ENCODE results near the gene GRAMD2B.
"Not testable (repeated sequence)": the region's sequence is repeated elsewhere in the genome, so short reads cannot be mapped to it uniquely, and the experiment has no call there.

GRAMD2B gene

DNA sequence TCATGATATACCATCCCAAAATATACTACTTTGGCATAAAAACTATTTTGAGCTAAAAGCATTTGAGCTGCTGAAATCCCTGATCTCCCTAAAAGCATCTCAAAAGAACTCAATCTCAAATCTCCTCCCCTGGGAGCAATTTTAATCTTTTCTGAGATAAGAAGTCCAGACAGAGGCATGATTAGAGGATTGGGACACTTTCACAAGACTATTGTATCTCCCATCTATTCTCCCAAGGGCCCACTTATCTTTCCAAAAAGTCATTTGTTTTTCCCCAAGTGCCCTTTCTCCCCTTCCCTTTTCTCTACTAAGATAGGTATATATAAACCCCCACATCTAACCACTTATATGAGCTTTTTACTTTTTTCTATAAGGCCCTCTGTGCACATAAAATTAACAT, 92.1 kb downstream of the GRAMD2B start:
- FAIRE-seq: no peak

DNA sequence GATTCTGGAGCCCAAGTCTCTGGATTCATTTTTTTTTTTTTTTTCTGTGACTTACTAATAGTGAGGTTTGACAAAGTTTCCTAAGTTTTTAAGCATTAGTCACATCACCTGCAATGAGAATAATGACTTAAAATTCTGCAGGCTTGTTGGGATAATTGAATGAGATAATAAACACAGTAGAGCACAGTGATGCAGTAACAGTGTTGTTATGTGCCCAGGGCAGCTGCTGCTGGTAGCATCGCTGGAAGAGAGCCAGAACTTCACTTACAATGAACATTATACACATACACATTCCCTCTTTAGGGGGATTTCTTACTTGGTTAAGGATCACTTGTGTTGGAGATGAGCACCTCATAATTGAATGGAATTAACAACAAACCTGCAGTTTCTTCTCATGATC, 92.9 kb downstream of the GRAMD2B start:
- no peak for FAIRE-seq

DNA sequence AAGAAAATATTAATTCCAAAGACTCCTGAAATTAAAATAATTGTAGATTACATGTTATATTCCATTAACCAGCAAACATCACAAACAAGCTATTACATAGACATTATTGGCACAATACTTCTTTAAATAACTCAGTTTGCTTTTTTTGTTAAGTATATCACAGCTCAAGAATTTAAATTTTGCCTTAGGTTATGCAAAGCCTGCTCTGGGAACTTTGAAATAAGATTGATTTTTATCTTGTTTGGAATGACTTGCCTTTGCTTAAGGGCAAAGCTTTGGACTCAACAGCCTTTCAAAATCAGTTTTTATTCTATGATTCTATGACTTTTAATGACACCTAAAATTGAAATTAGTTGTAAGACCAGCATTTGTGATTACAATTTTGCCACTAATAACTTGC, 93.6 kb downstream of the GRAMD2B start:
- no peak for FAIRE-seq

DNA sequence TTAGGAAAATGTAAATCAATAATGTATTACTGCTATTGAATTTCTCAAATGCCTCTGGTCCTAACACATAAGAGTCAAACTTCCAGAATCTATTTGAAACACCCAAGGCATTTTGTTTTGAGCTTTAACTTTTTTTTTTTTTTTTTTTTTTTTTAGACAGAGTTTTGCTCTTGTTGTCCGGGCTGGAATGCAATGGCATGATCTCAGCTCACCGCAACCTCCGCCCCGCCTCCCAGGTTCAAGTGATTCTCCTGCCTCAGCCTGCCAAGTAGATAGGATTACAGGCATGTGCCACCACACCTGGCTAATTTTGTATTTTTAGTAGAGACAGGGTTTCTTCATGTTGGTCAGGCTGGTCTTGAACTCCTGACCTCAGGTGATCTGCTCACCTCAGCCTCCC, 96.0 kb downstream of the GRAMD2B start:
- FAIRE-seq: not testable (repeated sequence)

DNA sequence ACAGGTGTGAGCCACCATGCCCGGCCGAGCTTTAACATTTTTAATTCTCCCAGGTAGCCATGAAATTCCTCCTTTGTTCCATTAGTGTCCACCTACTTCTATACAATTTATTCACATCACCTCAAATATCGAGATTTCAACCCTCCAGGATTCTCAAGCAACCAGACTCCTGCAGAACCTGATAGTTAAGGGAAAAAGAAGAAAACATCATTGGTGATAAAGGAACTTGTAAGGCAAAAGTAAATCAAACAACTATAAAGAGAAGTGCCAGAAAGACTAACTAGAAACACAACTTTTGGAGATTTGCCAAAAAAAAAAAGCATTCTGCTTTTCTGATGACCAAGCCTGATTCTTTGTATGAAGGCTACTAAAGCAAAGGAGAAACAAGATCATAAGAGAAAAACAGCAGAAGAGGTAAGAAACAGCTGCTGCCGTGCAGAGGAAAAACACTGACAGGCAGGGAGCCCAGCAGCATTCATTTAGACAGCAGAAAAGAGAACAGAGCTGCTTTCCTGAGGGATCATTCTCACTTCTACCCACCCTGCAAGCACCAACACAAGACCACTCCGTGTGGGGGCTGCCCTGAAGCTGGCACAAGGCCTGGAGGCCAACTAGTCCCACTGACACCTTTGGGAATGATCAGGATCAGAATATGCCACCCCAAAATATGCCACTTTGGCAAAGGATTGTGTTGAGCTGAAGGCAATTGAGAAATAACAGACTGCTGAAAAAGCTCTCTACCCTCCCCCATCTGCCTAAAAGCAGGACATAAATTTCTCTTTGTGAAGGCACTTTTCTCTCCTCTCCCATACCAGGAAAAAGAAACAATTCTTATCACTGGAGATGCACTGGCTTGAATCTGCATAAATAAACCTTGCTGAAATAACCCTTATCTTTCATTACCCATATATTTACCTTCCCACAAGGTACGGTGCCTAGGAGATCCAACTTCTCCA, 96.7 kb downstream of the GRAMD2B start:
- FAIRE-seq: no peak

DNA sequence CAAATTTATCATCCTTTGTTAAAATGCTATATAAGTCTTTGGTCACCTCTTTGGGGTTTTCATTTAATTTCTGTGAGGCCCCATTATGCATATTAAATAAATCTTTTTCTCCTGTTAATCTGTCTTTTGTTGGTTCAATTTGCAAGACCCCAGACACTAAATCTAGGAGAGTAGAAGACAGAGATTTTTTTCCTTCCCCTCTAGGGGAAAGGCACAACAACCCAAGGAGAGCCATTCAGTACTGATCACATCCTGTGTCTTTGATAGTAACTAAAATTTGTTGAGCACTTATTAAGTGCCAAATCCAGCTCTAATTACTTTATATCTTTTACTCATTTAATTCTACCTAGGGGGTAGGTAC, 97.4 kb downstream of the GRAMD2B start:
- FAIRE-seq: no peak

DNA sequence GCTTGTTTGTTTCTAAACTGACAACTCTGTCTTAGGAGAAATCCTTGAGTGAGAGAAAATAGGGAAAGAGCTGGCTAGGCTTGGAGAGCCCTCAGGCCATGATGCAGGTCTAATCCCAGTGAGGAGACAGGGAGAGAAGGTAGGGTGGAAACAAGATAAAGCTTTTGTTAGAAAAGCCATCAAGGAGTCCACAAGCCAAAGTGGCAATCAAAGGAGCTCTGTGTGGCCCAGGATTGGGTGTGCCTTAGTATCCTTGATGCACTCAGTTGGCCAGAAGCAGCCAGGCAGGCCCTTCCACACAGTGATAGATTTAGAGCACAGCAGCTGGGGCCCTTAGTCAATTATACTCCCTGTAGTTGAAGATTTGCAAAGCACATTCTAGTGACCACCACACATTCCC, 97.9 kb downstream of the GRAMD2B start:
- no peak for FAIRE-seq

DNA sequence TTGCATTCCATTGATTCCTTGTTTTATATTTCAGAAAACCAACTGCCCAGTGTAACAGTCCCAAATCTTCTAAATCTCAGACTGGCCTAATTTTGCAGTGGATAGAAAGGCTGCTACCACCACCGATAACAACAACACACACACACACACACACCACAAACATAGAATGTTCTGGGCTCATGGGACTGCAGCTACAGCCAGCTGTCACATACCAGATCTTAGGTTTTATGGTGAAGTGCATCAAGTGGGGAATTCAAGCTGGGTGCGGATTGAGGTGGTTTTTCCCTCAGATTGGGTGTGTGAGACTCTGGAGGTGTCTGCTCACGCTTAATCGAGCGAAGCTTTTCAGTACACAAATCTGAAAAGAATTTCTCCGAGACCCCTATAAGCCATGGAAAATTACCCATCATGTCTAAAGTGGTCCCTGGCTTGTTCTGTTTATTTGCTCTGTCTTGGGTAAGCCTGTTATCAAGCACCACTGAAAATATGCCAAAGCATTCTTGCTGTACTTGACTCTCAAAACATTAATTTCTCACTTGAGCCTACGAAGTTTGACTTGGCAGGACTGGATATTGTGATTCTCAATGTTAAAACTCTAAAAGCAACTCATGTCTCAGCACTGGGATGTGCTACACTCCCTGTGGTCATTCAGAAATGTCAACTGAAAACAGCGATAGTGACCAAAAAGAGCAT, 100.8 kb downstream of the GRAMD2B start:
- FAIRE-seq: no peak

DNA sequence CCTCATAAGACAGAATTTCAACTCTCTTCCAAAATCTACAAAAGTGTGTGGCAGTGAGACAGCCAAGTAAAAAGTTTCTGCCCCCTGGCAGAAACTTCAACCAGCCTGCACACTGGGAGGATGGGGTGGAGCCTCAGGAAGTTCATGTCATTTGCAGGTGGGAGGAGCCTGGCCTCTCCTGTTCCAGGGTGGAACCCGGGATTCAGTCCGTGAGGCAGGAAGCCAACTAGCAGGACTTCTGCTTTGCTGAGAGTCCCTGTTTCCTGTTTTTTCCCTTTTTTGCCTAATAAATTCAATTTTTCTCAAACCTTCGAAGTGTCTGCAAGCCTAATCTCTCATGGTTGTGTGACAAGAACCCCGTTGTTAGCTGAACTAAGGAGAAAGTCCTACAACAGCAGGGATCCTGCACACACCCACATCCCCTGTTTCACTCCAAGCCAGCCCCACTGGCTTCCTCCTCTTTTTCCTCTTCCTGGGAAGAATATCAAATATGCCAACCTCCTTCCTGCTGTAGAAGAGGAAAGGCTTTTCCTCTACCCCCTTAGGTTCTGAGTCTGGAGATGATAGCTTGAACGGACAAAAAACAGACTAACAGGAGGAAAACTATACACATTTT, 102.5 kb downstream of the GRAMD2B start:
- no peak for FAIRE-seq

DNA sequence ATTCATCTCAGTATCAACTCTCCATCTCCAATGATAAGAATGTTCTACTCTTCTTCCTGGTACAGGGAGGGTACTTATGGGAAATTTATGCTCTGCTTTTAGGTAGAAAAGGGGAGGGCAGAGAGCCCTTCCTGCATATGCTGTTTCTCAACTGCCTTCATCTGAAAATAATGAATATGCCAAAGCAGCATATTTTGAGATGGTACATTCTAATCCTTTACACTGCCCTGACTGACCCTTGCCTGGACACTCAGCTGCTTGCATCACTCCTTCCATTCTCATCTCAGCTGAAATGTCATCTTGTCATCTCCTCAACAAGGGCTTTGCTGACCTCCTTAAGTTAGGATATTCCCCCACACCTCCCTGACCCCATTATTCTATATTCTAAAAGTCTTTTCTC, 103.3 kb downstream of the GRAMD2B start:
- FAIRE-seq: no peak

DNA sequence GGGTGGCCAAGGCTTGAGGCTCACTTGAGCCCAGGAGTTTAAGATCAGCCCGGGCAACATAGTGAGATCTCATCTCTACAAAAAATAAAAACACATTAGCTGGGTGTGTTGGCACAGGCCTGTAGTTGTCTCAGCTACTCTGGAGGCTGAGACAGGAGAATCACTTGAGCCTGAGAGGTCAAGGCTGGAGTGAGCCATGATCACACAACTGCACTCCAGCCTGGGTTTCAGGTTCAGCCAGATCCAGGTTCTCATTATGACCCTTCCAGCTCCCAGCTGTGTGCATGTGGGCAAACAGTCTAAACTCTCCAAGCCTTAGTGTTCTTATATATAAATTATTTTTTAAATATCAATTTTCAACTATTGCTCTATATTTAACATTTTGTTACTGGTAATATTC, 103.9 kb downstream of the GRAMD2B start:
- no peak for FAIRE-seq

DNA sequence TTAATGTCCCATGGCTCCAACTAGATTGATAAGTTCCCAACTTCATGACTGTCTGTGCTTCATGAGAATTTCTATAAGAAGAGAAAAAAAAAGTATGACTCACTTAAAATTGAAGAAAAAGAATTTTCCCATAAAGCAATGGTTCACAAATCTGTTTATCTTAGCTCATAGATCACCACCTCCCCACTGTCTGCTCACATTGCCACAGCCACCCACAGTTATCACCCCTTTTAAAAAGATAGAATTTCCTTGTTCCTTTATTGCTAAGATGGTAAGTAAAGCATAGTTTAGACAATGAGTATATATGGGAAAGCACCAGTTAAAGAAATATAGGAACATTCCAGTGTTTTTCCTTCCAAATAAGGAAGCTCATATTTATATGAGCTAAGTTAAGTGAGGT, 104.7 kb downstream of the GRAMD2B start:
- FAIRE-seq: no peak

DNA sequence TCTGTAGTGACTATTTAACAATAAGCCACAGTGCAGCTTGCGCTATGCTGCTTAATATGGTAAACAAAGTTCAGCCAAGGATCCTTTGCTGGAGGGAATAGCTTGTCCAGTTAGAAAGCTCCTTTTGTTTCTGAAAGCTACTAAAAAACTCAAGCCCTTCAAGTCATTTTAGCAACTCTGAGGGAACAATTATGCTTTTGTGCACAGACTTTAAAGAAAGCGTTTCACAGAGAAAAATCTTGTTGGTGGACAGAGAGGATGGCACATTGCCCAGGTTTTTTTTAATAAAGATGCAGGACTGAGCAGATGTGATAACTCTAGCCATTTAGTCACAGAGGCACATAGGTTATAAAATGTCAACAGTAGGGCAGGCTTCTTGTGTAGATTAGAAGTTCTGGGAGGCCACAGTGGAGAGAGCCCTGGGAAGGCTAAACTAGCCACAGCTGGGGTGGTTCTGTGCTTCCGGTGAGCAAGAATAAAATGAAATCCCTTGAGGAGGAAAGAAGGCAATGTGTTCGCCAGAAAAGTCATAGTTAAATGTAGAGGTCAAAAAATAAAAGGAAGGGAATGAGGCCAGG, 108.4 kb downstream of the GRAMD2B start:
- FAIRE-seq: no peak

DNA sequence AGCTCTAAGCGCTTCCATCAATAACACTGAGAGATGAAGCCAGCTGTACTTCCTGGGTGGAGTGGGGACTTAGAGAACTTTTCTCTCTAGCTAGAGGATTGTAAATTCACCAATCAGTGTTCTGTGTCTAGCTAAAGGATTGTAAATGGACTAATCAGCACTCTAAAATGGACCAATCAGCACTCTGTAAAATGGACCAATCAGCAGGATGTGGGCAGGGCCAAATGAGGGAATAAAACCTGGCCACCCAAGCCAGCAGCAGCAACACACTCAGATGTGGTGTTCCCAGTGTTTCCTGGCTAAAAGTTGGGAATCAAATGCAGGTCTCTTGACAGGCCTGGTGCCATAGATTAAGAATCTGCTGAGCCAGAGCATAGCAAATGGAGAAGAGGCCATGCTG, 111.3 kb downstream of the GRAMD2B start:
- FAIRE-seq: no peak

DNA sequence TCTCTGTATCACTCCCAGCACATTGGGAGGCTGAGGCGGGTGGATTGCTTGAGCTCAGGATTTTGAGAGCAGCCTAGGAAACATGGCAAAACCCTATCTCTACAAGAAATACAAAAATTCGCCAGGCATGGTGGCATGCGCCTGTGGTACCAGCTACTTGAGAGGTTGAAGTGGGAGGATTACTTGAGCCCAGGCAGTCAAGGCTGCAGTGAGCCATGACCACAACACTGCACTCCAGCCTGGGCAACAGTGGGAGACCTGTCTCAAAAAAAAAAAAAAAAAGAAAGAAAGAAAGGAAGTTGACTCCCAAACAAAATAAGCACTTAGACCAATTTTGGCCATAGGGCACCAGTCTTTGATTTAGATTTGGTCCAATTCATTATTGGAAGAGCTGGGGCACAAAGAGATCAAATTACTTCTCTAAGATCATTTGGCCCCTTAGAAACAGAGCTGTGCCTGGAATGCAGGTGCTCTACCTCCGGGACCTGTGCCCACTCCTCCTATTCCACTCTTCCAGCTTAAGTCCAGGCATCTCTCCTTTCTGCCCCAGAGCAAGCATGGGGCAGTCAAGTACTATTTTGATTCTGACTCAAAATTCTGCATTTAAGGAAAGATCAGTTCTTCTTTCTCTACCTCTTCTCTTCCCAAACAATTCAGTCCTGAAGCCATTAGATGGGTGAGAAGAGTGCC, 112.8 kb downstream of the GRAMD2B start:
- FAIRE-seq: no peak

DNA sequence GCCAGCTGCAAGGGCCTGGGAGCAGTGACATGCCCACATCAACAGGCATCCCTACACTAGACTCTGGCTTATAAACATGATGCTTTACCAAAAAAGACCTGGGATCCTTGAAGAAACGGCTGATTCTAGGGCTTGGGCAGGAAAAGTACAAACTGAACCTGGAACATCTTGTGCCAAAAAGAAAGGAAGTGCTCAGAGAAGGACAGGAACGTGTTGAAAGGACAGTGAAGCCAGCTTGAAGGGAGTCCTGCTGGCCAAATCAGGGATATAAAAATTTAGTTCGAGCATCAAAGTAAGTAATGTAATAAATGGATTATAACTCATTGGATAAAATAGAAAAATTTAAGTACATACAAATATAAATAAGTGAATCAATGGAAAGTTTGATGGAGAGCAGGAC, 113.7 kb downstream of the GRAMD2B start:
- no peak for FAIRE-seq

DNA sequence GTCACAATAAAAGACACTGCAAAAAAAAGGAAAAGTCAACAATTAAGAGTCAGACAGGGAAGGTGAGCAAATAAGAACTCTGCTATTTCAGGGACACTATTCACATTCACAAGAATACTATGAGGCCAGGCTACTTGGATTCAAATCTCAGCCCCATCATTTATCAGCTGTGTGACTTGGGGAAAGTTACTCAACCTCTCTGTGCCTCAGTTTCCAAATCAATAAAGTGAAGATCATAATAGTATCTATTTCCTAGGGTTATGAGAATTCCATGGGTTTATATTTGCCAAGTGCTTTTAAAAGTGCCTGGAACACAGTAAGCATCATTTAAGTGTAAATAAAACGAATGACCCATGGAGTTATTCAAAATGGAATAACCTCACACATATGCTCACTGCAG, 115.4 kb downstream of the GRAMD2B start:
- FAIRE-seq: no peak

DNA sequence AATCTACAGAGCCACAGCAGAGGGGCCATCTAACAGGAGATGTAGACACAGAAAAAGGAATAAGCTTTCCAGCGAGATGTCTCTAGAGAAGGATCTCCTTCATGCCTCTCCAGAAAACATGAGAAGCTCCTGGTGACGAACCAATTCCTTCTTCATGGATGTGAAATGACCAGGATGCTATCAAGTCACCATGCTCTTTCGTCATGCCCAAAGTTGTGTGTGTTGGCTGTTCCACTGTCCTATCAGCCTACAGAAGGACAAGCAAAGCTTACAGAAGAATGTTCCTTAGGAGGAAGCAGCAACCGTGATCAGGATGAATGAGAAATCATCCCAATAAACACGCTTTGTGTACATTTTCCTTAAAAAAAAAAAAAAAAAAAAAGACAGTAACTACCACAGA, 117.4 kb downstream of the GRAMD2B start:
- FAIRE-seq: no peak

DNA sequence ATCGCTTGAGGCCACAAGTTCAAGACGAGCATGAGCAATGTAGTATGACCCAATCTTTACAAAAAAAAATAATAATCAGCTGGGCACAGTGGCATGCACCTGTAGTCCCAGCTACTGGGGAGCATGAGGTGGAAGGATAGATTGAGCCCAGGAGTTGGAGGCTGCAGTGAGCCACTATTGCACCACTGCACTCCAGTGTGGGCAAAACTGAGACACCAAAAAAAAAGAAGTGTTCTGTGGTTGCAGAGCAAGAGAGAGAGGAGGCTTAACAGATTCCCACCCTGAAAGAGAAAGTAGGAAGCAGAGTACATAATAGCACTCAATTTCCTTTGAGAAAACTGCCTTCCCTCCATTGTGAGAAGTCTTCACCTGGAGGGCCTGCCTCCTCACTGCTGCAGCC, 119.2 kb downstream of the GRAMD2B start:
- no peak for FAIRE-seq

DNA sequence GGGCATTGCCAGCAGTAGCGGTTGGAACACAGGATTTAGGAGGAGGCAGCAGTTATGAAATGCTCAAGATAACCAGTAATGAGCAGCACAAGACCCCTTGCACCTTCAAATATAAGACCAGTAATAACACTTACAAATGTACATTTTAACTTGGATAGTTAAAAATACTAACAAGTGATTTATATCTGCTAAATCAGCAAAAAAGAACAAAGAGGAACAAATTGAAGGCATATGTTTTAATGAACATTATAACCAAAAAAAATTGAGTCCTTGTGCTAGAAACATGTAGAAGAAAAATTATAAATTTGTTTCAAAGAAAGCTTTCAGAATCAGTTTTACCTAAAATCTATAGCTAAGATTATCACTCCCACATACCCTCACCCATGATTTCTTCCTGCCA, 119.8 kb downstream of the GRAMD2B start:
- no peak for FAIRE-seq

DNA sequence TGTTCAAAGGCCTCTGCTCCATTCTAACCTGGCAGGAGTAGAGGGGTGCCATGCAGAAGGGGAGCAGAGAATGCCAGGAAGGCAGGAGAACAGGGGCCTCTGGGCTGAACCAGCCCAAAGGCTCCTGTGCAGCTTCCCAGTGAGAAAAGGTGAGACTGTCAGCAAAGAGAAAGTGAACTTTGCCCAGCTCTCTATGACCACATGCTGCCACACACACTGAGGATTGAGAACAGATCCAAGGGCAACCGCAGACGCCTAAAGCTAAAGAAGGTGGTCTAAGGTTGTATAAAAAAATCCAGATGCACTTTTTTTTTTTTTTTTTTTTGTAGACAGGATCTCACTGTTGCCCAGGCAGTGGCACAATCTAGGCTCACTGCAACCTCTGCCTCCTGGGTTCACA, 120.5 kb downstream of the GRAMD2B start:
- FAIRE-seq: no peak

All from colon (tissue), 2 donors.